Measurements from ENCODE around the gene FBXL2. TPM values are rescaled to one million over a fixed set of nuclear protein-coding genes. Genes with fewer than 3 reads are reported as not detected.
A peak's percentile ranks its signal among the peaks of the same experiment; 100 is the strongest.
"Not testable (repeated sequence)": the region's sequence is repeated elsewhere in the genome, so short reads cannot be mapped to it uniquely, and the experiment has no call there.

FBXL2 gene
- total RNA-seq, 1 donor from 2014 or later = 1.6 TPM

- ATAC-seq; DNase-seq (ENCODE audit: missing footprints); intact Hi-C loops (cut with DNase I): not testable (repeated sequence)
These were observed 133.6 kb downstream of the FBXL2 start for GRCh38 chr3:33410816-33411215.

- intact Hi-C loops (cut with DNase I) = no loop called here
- DNase-seq (ENCODE audit: missing footprints) (no peak), ATAC-seq (no peak)
These were observed 139.9 kb downstream of the FBXL2 start for GRCh38 chr3:33417066-33417673.

GRCh38 chr3:33419948-33420347, 142.7 kb downstream of the FBXL2 start:
- intact Hi-C loops (cut with DNase I) = no loop called here
- no peak for ATAC-seq
- DNase-seq (ENCODE audit: missing footprints) = no peak

- DNase-seq (ENCODE audit: missing footprints) (no peak), ATAC-seq (no peak)
- intact Hi-C loops (cut with DNase I) = no loop called here
These were observed 143.7 kb downstream of the FBXL2 start for GRCh38 chr3:33420966-33421365.

- intact Hi-C loops (cut with DNase I) = loop anchor here (5.0 kb wide), 1 partner anchor 43 kb away; no protein-coding TSS in a partner anchor
These were observed 147.6 kb downstream of the FBXL2 start for GRCh38 chr3:33424606-33425452.

GRCh38 chr3:33425453-33425852, 148.2 kb downstream of the FBXL2 start:
- ATAC-seq = no peak
- no peak for DNase-seq (ENCODE audit: missing footprints)
- intact Hi-C loops (cut with DNase I) = loop anchor here (5.0 kb wide), 1 partner anchor 43 kb away; no protein-coding TSS in a partner anchor

More at GRCh38 chr3:33424606-33425452, 147.6 kb downstream of the FBXL2 start:
- DNase-seq (ENCODE audit: missing footprints) (no peak), ATAC-seq (peak; percentile 37)

- DNase-seq (ENCODE audit: missing footprints) (no peak), ATAC-seq (no peak)
- intact Hi-C loops (cut with DNase I) = loop anchor here (5.0 kb wide), 1 partner anchor 44 kb away; no protein-coding TSS in a partner anchor
These were observed 148.8 kb downstream of the FBXL2 start for GRCh38 chr3:33426068-33426467.

GRCh38 chr3:33426630-33427317, 149.5 kb downstream of the FBXL2 start:
- intact Hi-C loops (cut with DNase I) = loop anchor here (5.0 kb wide), 1 partner anchor 44 kb away; no protein-coding TSS in a partner anchor
- DNase-seq (ENCODE audit: missing footprints) (no peak), ATAC-seq (no peak)

- DNase-seq (ENCODE audit: missing footprints) (no peak), ATAC-seq (no peak)
- intact Hi-C loops (cut with DNase I) = loop anchor here (5.0 kb wide), 1 partner anchor 46 kb away; no protein-coding TSS in a partner anchor
These were observed 151.5 kb downstream of the FBXL2 start for GRCh38 chr3:33428734-33429133.

GRCh38 chr3:33429306-33429705, 152.1 kb downstream of the FBXL2 start:
- DNase-seq (ENCODE audit: missing footprints); ATAC-seq: not testable (repeated sequence)
- intact Hi-C loops (cut with DNase I) = loop anchor here (5.0 kb wide), 1 partner anchor 47 kb away; no protein-coding TSS in a partner anchor

GRCh38 chr3:33430061-33430460, 152.8 kb downstream of the FBXL2 start:
- intact Hi-C loops (cut with DNase I) = loop anchor here (10.0 kb wide), 1 partner anchor 315 kb away; the partner anchor contains the start of gene CRTAP
- DNase-seq (ENCODE audit: missing footprints) = no peak
- no peak for ATAC-seq

- ATAC-seq = no peak
- no peak for DNase-seq (ENCODE audit: missing footprints)
- intact Hi-C loops (cut with DNase I) = loop anchor here (10.0 kb wide), 1 partner anchor 316 kb away; the partner anchor contains the start of gene CRTAP
These were observed 153.3 kb downstream of the FBXL2 start for GRCh38 chr3:33430571-33430970.

GRCh38 chr3:33433843-33434242, 156.6 kb downstream of the FBXL2 start:
- ATAC-seq = no peak
- DNase-seq (ENCODE audit: missing footprints) = no peak
- intact Hi-C loops (cut with DNase I) = loop anchor here (10.0 kb wide), 1 partner anchor 319 kb away; the partner anchor contains the start of gene CRTAP

Other genes starting within 250 kb of the FBXL2 start
- 19.6 TPM for gene GLB1, start 180.3 kb upstream of the FBXL2 start, total RNA-seq
- gene TMPPE, start 180.3 kb upstream of the FBXL2 start, total RNA-seq = 3.2 TPM
- gene CRTAP, start 163.4 kb upstream of the FBXL2 start, total RNA-seq = 93.4 TPM
- gene SUSD5, start 58.6 kb upstream of the FBXL2 start, total RNA-seq = 2.8 TPM
- gene UBP1, start 163.0 kb downstream of the FBXL2 start, total RNA-seq = 42.3 TPM

Measured in Right ventricle myocardium inferior (tissue), 1 donor.